Fibroblast of skin of back (primary cell): Measurements from ENCODE around the gene POU4F1.

ENCODE experiments used
- DNase-seq: peaks from one replicate; pipeline ENCODE4 v3.0.0-alpha.2; 2013

The POU4F1 gene

DNA sequence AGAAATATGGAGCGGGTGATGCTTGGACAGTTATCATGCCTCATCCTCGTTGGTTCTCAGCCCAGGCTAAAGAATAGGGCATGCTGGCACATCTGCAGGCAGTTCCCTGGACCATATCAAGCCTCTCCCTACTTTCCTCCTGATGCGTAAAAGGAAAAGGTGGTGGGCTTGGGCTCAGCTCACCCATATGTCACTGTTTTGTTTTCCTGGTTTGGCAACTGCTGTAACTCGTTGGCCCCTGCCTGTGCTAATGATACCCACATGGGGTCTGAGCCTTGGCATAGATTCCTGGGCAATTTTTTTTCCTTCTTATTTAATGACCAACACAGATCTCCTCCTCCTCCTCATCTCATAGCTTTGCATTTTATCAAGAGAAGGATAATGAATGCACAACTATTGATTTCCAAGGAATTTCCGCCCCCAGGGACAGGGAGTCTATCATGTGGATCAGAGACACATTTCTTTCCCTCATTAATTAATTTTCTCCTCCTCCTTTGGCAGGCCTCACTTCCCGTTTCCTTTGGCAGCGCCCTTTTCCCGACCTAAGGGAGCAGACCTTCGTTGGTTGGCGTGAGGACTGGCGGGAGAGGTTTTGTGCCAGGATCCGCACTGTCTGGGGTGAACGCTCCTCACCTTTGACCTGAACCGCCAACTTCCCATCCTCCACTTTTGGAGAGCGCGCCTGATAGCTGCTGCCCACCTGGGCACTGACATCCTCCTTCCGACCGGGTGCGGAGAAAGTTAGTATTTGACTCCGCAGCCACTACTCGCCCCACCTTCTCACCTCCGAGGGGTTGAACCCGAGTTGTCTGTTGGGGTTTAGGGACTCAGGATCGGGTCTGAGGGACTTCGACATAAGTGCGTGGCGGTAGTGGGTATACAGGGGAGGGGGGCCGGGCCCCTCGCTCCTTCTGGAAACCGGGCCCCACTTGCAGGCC, 3.4 kb upstream of the POU4F1 start:
- DNase-seq: no peak

DNA sequence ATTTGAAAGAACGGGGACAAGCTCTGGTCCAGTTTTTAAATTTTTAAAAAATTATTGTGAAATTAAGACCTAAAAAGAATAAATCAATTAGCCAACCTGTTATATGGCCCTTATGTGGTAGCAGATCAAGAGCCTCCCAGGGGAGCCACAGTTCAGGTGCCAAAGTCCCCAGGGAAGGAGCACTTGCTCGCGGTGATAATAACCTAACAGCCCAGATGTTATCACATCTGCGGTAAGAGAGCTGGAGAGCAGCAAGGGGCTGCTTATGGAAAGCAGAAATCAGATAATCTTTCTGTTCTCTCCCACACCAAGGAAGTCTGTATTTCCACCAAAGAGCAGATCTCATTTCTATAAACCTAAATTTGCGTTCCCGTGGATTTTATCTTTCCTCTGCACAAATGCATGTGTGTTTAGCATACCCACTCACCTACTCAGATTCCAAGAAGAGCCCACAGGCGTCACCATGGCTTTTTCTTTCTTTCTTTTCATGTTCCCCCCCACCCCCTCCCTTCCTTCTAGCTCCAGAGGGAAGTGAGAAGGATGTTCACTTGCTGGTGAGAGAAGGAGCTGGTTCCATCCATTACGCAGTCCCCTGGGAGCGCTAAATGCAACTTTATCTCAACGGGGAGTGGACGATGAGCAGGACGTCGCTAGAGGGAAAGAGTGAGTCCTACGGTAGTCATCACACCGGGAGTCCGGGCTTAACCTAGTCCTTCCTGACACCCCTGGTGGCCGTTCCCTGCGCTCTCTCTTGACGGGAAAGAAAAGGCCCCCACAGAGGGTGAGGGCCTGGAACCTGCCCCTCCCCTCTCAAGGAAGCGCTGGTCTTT, 1.6 kb upstream of the POU4F1 start:
- DNase-seq: peak; percentile 26

DNA sequence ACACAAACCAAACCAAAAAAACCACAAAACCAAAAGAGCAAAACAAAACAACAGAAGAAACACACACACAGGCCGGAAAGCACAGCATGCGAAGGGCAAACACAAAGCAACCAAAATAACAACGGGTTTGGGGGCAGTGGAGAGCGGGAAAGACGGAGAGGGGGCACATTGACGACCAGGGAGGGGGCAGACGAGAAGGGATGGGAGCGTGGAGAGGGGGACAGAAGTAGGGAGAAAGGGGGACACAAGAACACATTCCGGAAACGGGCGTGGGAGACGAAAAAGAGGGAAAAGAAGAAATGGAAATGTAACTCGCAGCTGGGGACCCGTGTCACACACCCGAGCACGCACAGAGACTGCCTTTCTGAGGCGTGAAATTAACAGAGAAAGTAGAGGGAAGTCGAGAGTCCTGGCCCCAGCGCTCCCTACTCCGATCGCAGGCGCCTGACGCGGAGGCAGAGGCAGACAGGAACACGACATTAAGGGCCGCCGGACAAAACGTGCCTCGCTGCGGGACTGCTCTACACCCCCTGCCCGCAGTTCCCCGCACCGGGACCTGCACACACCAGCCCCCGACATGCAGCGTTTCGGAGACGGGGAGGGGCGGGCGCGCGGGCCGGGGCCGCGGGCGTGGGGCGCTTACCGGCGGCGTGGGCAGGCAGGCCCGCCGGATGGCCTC, 652 bp downstream of the POU4F1 start:
- DNase-seq: no peak

DNA sequence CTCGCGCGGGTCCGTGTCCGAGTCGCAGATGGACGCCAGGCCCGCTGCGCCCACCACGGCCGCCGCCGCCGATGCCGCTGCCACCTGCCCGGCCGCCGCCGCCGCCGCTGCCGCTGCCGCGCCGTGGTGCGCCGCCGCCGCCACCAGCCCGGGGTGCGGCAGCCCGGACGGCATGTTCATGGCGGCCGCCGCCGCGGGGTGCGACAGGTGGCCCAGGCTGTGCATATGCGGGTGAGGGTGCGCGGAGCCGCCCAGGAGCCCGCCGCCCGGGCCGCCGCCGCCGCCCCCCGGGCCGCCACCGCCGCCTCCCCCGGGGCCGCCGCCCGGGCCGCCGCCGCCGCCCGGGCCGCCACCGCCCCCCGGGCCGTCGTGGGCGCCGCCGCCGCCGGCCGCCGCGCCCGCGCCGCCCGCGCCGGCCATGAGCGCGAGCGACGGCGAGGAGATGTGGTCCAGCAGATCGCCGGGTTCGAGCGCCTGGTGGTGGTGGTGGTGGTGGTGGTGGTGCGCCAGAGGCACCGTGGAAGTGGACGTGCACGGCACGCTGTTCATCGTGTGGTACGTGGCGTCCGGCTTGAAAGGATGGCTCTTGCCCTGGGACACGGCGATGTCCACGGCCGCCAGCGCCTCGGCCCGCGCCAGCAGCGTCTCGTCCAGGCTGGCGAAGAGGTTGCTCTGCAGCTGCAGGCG, 1.3 kb downstream of the POU4F1 start:
- DNase-seq: no peak

DNA sequence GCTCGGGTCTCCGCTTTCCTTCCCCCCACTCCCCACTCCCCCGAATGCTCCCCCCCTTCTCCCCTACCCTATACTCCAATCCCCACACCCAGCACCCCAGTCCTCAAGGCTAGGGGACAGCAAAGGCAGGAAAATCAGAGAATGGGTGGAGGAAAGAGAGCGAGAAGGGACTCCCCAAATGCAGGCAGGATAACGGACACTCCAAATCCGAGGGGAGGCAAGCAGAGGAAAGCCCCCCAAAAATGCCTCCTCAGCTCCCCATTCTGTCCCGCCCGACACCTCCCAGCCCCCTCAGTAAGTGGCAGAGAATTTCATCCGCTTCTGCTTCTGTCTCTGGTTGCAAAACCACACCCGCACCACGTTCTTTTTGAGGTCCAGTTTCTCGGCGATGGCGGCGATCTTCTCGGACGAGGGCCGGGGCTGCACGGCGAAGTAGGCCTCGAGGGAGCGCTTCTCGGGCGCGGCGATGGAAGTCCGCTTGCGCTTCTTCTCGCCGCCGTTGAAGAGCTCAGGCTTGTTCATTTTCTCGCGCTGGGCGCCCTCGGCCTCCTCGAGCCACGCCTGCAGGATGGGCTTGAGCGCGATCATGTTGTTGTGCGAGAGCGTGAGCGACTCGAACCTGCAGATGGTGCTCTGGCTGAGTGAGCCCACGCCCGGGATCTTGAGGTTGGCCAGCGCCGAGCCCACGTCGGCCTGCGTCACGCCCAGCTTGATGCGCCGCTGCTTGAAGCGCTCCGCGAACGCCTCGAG, 2.1 kb downstream of the POU4F1 start:
- no peak for DNase-seq

DNA sequence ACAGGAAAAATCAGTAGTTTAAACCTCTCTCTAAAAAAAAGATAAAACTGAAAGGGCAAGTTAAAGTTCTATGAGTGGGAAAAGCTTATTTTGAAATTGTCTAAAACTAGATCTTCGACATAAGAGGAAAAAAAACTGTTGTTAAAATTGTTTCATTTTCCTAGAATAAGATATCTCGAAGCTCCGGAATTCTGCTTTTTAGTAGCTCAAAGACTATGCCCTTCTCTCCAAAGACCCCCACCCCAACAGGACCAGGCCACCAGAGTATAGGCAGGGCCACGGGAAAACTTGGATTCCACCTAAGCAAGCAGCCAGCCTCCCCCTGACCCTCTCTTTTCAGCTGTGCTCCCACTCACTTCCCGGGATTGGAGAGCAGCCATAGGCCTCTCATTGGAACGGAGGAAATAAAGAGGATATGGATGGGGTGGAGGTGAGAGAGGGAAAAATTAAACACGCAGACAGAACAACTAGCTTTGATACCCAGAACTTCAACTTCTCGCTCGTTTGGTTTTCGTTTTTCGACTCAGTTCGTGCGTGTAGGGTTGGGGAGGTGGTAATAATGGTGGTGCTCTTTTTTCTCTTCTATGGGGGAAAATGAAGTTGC, 3.0 kb downstream of the POU4F1 start:
- DNase-seq: no peak

DNA sequence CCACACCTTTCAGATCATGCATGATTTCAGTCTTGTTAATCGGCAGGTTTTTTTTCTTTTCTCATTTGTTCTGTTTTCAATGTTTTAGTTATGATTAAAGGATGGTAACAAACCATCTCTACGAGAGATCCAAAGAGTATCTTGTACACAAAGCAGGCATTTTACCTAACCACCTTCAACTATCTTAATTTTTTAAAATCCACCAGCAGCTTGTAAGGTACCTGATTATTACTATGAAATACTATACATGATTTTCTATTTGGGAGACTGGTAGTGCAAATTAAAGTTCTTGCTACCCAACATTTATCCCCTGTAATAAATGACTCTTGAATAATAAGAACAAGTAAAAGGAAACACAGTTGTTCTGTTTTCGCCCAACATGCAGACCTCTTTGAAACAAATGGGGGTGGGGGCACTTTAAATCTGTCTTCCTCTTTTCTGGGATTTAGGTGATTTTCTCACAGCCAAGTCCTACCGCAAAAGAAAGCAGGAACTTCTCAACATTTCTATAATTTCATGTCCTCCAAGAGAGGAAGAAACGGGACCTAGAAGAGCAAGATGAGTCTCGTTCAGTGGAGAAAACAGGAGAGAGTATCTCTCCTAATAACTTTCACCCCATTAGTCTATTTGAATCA, 3.6 kb downstream of the POU4F1 start:
- no peak for DNase-seq

DNA sequence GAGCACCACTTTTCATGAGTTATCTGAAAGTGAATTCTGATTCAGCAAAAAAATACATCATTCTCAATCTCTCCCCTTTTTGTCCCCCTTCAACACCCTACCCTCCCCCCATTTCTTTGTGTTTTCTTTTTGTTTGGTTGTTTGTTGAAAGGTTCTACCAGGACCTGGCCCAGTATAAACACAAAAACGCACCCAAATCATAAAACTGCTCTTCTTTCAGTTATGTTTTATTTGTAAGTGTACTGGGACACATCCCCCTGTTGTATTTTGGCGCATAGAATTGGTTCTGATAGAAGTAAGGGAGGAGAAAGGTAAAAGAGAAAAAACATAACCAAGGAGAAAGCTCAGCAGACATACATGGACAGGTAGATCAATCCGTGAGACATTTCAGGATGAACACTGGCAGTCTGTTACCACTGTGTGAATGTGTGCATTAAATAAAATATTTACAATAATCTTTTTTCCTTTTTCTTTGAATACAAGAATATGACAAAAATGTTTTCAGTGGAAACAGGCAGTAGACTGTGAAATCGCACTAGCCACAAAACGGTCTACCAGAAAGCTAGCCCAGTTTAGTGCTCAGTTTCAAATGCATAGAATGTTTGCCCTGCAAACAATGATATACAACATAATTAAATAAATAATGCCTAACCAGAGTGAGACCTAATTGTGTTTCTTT, 4.2 kb downstream of the POU4F1 start:
- DNase-seq: no peak

DNA sequence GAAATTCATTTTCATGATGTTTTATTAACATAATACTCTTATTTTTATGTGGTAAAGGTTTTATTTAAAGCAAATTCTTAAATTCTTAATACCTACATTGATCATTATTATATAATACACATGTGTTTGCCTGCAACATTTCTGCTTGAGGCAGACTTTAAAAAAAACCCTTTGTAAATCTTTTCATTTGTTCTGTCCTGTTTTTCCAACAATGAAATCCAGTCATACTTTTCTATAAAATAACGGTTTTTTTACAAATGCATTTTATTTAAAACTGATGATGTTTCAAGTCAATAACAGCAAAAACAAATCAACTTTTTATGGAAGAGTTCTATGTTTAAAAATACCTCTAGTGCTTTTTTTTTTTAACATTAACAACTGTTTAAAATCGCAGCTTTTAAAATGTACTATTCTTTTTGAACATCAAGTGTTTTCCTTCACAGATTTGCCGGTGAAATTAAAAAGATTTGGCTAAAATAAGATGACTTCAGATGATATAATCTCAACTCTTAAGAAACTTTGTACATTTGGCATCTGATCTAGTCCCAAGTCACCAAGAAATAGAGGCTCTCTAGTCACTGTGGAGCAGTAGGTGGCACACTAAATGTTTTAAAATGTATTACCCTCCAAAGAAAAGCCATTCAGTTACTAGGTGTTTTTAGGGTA, 5.1 kb downstream of the POU4F1 start:
- DNase-seq: no peak

DNA sequence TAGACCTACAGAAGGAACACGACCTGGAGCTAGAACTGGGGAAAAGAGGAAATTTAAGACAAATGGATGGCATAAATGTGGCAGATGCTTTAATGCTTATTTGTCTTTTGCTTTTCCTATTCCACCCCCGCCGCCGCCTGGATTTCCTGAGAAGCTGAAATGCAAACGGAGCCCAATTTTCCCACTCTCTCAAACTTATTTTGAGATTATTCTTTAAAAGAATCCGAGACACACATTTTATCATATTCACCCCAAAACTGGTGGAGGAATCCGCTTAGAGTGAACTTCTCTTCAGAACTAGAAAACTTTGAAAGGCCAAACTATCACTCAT, 5.8 kb downstream of the POU4F1 start:
- no peak for DNase-seq

DNA sequence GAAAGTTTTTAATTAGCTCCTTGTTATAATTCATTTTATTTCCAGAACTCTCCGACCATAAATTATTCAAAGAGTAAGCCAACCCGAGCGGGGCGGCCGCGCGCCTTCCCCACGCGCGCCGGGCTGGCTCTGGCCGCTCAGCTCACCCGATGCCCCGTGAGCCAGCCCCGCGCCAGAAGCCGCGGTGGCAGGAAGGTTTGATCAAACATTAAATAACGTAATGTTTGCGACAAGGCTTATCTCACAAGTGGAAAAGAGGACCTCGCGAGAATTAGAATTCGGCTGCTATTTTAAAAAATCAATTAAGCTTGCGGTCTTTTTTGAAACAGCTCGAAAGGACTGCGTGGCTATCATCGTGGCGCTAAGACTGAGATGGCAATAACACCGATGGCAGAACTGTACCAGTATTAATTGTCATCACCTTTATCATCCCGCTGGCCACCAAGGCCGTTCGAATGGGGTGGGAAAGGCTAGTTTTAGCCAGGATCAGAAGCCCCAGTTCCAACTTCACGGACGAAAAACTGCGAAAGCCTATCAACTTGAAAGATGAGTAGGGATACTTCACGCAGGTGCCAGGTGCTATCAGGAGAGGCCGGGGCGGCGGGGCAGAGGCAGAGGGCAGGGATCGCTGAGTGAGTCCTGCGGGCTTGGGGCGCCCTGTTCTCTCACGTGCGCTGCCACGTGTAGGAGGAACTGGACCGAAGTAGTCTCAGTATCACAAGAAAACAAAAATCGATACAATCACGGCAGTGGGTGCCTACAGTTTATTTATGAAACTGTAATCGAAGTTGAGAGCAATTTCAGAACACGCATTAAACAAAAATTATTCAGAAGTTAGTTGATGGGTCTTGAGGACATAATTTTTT, 6.4 kb downstream of the POU4F1 start:
- DNase-seq: no peak

DNA sequence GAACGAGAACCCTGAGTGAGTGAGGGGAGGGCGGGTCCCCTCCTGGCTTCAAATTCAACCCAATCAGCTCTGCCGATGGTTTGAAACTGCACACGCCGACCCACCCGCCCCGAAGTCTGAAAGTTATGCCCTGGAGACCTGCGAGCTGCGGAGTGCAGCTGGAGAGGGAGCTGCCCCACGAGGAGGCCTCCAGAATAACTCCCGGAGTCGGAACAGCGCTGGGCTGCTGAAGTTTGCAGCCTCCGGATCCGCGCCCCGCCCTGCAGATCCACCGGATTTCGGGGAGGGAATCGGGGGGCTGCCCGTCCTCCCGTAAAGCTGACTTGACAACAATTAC, 7.0 kb downstream of the POU4F1 start:
- no peak for DNase-seq

DNA sequence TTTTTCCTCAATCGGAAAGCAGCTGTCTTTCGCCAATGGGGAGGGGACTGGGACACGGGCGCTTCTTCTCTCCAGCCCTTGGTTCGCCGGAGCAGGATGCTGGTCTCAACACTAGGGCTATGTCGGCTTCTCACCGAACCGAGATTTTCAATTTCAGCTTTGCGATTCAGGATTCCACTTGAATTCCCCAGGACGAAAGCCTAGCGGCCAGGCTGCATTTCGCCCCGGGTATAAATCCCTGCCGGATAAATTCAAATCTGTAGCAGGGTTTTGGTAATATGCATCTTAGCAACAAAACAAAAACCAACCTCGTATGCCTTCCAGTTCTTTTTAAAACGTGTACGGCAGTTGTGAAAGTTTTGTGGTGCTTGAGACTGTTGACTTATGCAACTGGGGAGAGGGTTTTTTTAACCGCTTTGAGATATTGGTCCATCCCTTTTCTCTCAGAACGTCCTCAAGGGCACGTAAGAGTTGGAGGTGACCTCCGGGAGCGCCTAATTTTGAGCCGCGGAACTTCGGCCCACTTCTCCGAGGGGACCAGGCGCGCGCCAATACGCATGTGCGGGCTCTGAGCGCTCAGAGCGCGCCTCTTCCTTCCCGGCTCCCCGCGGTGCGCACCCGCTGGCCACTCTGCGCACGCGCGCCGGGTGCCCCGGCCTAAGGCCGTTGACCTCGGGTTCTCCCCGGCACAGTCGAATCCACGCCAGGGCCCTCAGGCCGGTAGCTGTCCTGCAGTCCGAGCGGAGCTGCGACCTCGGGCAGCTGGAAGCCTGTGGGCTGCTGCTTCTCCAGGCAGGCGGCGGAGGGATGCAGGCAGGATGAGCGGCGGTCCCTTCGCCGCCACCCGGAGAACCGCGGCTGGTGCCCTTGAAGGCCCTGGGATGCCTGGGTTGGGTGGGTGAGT, 7.6 kb downstream of the POU4F1 start:
- DNase-seq: no peak

DNA sequence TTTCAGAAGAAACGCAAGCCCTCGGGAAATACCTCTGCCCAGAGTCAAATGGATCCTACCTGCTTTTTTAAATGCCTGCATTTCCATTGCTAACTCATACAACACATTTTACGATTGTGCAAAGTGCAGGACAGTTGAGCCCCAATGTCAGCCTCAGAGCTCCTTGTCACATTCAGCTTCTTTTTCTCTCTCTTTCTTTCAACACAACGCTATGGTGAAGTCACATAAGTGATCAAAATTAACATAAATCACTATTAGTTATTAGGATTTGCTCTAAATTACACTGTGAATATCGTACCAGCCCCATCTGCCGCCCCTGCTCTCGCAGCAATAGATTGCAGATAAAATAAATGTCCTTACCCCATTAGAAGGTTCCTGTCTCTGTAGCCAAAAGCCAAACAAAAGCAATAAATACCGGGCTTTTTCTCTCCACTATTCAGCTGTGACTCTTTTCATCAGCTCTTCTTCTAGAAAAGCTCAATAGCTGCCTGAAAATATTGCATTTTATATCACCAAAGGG, 8.8 kb downstream of the POU4F1 start:
- DNase-seq: no peak

DNA sequence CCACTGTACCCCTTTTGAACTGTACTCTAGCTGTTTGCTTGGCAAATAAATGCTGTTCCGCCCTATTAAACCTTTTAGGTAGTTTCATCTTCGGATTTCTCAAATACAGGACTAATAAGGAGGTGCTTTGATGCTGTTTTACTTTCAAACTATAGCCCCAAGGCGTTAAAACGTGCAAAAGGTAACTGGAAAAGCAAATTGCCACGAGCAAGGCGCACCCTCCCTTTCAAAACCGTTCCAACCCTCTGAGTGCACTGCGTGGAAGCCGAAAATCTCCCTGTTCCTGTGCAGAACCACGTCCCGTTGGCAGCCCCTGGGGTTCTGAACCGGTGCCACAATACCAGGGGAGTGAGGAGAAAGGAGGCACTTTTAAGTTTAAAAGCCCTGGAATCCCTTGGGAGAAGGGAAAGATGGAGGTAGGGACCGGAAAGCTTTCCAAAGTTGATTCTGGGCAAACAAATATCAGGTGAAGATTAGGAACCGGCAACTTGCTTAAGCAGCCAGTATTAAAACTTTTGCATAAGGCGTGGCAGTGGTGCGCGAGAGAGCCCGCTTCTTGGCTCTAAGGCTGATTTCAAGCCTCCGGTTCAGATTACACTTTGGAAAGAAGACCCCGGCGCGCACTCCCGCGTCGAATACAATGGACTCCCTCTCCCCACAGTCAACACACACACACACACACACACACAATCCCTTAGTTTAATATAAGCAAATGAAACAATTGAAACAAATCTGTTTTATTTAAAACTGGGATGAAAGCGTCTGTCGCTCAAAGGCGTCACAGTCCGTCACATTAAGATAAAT, 9.5 kb downstream of the POU4F1 start:
- no peak for DNase-seq

DNA sequence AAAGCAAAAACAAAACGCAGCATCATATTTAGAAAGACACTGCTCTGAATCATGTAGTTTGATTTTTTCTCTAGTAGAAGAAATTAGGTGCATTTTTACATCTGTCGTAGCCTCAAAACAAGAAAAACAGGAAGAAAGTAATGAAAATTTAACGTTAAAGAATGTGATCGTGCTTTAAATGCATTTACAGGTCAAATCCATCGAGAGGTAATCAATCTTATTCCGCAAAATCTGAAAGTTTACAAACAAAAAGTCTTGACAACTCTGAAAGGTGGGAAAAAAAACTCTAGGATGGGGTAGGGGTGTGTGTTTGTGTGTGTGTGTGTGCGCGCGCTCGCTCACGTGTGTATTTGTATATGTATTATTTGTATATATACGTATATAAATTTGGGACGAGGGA, 10.2 kb downstream of the POU4F1 start:
- no peak for DNase-seq

DNA sequence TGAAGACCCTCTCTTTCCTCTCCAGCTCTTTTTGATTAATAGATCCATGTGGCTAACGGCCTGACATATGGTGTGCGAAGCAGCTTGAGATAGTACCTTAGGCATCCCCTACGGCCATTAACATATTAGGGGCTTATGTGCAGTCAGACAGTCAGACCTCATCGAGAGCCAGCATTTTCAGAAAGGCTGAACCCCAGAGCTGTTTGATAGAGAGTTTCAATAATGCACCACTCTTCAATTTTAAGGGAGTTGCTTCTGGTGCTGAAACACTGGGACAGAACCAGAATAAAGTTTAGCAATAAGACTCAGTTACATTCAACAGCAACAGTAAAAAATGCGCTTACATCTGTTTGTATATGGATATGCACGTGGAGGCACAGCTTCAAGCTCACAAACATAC, 10.8 kb downstream of the POU4F1 start:
- no peak for DNase-seq
